HG02885 (cell line): Measurements from ENCODE around the gene SAMD13.

Experiments used
- ATAC-seq: cut with Tn5 transposase; IDR thresholded peaks from one replicate; pipeline ENCODE4 v1.9.1; 2021; ENCODE audit warnings: mild to moderate bottlenecking; ENCODE audit not compliant: unreplicated experiment, poor library complexity

Gene SAMD13

DNA sequence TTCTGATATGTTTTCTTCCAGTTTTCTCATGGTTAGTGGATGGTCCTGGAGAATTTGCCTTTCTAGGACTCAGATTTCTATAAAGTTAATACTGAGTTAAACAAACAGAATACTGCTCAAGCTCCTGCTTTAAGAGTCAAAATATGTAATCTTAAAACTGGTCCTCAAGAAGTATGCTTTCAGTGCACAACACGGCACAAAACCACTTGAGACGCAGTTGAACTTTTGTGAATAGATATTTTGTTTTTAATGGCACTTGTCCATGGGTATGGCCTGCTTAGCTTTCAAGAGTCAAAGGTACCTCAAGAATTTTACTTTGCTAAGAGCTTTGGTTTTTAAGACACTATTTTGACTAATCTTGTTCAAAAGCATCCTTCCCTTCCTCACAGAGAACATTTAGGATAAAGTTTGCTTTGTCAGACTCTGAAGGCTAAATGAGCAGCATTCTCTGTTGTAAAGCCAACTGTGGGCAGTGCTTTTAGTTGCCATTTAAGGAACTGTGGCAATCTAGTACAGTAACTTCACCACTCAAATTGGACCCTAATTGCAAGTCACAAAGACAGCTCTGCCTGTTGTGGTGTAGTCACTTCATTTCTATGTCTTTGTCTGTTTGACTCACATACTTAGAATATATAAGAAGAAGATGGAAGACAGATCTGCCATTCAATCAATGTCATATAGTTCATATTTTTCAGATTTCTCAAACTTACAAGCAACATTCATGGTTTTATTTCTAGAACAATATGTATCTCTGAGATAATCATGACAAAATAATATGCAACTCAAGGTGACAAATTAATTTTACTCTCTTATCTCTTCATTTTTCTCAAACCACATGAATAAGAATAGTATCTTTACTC lies 28.8 kb downstream of the SAMD13 start:
- no peak for ATAC-seq

GRCh38 chr1:84339503-84339902 lies 38.0 kb downstream of the SAMD13 start:
- ATAC-seq, result no peak

DNA sequence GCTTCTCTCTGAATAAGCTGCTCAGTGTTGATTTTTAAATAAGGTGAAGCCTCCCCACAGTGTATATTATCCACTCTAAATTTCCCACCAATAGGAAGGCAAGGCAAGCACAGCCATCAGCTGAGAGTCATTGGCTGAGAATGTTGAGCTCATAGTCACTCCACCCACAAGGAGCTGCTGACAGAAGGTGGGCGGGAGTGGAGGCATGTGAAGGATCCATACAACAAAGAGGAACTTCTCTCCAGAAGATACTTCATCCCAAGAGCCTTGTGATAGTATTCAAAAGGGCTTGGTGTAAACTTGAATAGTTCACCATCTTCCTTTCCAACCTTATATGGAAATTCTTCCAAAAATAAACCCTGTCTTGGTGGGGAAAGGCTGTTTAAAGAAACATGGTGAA lies 42.8 kb downstream of the SAMD13 start:
- no peak for ATAC-seq

GRCh38 chr1:84345220-84345619 lies 43.7 kb downstream of the SAMD13 start:
- no peak for ATAC-seq

GRCh38 chr1:84347271-84347931 lies 45.9 kb downstream of the SAMD13 start:
- no peak for ATAC-seq

- no peak for ATAC-seq
Observed at GRCh38 chr1:84347932-84348555, 46.5 kb downstream of the SAMD13 start.

GRCh38 chr1:84348759-84349158 lies 47.3 kb downstream of the SAMD13 start:
- ATAC-seq, result no peak

- ATAC-seq, result no peak
Observed at GRCh38 chr1:84350104-84350503, 48.6 kb downstream of the SAMD13 start.

- ATAC-seq, result no peak
Observed at GRCh38 chr1:84350550-84350949, 49.0 kb downstream of the SAMD13 start.

GRCh38 chr1:84352298-84353106 lies 51.0 kb downstream of the SAMD13 start:
- no peak for ATAC-seq

GRCh38 chr1:84353695-84354094 lies 52.2 kb downstream of the SAMD13 start:
- no peak for ATAC-seq

GRCh38 chr1:84355556-84355955 lies 54.0 kb downstream of the SAMD13 start:
- no peak for ATAC-seq

DNA sequence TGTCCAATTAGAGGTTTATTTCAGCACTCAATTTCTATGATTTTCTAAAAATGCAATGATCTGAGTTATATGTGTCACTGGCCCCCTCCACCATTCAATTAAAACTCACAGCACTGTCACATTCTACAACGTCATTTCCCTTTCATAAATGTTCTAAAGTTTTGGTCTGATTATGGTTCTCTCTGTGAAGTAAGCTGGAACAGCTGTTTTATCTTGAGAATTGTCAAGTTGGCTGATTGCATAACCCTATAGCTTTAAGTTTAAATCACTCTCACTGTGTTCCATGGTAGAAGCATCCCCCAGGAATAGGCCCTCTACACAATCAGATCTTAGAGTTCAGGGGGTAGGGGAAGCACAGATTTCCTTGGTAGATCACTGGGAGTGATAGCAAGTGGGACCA lies 55.4 kb downstream of the SAMD13 start:
- no peak for ATAC-seq

DNA sequence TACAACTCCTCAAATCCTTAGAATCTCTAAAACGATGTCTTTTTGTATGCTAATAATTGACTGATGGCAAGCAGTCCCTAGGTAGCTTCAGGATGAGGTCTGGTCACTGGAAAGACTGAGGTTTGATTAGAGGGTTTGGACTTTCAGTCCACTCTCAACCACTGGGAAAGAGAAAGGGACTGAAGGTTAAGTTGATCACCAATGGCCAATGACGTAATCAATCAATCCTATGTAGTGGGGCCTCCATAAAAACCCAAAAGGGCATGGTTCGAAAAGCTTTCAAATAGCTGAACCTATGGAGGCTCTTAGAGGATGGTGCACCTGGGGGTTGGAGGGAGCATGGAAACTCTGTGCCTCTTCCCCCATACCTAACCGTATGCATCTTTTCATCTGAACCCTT lies 57.2 kb downstream of the SAMD13 start:
- no peak for ATAC-seq

GRCh38 chr1:84360316-84360715 lies 58.8 kb downstream of the SAMD13 start:
- ATAC-seq, result no peak

DNA sequence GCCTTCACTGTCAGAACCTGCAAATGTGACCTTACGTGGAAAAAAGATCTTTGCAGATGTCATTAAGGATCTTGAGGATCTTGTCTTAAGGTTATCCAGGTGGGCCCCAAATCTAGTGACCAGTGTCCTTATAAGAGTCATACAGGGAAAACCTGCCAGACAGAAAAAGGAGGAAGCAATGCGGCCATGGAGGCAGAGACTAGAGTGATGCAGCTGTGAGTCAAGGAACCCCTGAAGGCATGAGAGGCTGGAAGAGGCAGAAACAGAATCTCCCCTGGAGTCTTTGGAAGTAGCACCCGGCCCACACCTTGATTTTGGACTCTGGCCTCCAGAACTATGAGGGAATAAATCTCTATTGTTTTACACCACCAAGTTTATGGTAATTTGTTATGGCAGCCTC lies 60.3 kb downstream of the SAMD13 start:
- ATAC-seq, result no peak

DNA sequence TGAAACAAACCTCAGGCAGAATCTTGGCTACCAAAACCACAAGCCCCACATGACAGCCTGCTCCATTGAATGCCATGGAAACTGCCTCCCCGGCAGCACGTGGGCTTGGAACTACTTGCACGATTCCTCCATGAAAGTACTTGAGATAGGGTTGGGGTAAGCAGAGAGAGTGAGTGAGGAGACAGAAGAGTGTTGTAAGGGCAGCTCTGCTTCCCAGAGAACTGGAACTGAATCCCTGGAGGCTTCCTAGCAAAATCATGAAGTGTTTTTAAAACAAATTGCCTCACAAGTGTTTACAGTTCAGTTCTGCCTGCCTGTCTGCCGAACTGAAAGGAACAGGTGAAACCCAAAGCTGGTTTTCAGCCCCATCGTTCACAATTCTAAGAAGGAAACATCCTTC lies 61.5 kb downstream of the SAMD13 start:
- ATAC-seq, result no peak

DNA sequence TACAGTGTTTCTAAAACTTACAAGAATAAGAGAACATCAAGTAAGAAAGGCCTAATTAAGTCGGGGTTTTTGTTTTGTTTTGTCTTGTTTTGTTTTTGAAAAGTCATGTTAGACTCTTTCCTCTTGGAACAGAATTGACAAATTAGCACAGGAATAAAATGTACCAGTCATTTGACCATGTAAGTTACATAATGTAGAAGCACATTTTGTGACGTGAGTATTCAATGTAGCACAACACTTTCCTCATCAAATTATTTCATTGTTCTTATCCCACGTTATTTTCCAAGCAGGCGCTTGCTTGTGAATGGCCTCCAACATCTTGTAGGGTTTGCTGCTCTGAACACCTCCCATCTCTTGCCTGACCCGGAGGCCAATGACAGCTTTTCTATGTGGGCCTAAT lies 62.1 kb downstream of the SAMD13 start:
- no peak for ATAC-seq

DNA sequence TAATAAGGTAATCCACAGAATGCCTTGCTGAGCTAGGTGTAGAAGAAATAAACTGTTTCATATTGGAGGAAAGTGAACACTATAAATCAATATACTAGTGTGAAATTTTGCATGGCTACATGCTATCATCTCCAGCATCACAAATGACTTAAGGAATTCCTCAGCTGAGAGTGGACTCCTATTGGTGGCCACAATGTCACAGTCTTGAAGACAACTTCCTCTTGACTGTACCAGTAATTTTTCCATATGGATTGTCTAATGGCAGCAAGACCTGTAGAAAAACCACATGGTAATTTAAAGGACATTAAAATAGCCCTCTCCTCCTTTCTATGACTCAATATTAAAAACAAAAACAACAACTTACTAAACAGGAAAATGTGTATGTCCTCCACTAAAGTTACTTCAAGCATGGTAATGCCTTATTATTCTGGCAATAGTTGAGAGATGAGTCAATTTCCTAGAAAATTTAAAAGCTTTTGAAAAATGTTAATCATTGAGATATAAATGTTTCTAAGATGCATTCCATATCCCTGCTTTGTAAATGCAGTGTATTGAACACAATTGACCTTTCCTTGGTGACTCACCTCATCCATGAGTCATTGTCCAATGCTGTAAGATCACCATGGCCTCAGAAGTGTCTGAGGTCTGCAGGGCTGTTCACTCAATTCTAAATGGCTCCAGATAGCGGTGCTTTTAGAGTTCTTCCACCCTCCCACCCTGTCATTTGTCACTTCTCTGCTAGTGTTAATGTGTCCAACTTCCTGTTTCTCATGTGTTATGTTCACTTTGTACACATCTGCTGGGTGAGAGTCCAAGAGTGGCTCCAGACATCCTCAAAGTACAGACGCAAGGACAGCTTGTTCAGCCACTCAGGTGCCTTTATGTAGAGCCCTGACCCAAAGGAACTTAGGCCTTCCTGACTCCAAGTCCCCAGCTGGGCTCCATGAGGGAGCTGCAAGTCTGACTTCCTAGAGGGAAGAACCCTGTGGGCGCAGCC lies 64.0 kb downstream of the SAMD13 start:
- no peak for ATAC-seq
